GM12892 (cell line): Measurements from ENCODE around the gene CDKL4.

Experiments
- POLR2A ChIP-seq: IDR thresholded peaks from 2 replicates; pipeline ENCODE4 v1.6.1; 2011; ENCODE audit warnings: low read depth, low read length, control low read depth
- POLR2AphosphoS5 ChIP-seq: IDR thresholded peaks from 2 replicates; pipeline ENCODE4 v1.6.1; 2011; ENCODE audit warnings: low read depth, low read length, control low read depth
- TAF1 ChIP-seq: IDR thresholded peaks from 2 replicates; pipeline ENCODE4 v1.6.1; 2011; ENCODE audit warnings: low read depth, mild to moderate bottlenecking, control low read depth, low read length, borderline replicate concordance

DNA sequence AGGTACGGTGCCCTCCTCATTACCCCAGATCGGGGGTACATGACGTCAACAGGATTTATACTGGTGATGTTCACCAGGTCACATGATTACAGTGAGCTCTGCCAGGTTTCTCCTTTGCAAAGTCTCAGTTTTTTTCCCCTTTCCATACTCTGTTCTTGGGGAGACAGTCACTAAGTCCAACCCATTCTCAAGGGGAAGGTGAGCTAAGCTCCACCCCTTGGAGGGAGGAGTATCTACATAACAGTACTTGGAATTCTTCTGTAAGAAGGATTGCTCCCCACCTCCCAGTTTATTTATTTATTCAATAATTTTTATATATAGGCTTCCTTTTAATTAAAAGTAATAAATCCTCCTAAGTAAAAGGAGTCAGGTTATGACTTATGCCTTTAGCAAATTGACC lies 88.8 kb downstream of the CDKL4 start:
- TF ChIP-seq POLR2A: no peak
- TF ChIP-seq POLR2AphosphoS5: no peak
- TF ChIP-seq TAF1: no peak
